Cardiac muscle cell (in vitro differentiated cells and primary cell): ENCODE measurements around the gene RNH1. TPM values are rescaled to one million over a fixed set of nuclear protein-coding genes. Genes with fewer than 3 reads are reported as not detected.

ENCODE experiments used
- DNase-seq, 2 donors: peaks; one replicate each; pipeline versions ENCODE4 v3.0.0 to v3.0.0-alpha.2; 2010 to 2017; ENCODE audit warnings: low read depth in 1 of 2, low spot score in 1 of 2
- H3K27ac ChIP-seq: fragments of 200-600 bp; sonication (generic); 2 replicates; pipeline ENCODE4 v1.5.1; 2016
- H3K27me3 ChIP-seq: fragments of 200-600 bp; sonication (generic); 2 replicates; pipeline ENCODE4 v1.6.0; 2016; ENCODE audit warnings: control low read depth
- H3K36me3 ChIP-seq: fragments of 200-600 bp; sonication (generic); 2 replicates; pipeline ENCODE4 v1.5.1; 2016; ENCODE audit warnings: control low read depth
- H3K4me1 ChIP-seq: fragments of 200-600 bp; sonication (generic); 2 replicates; pipeline ENCODE4 v1.8.1; 2017; ENCODE audit warnings: low read depth, mild to moderate bottlenecking, mixed run types
- H3K4me3 ChIP-seq: fragments of 200-600 bp; sonication (generic); 2 replicates; pipeline ENCODE4 v1.5.1; 2016; ENCODE audit warnings: mild to moderate bottlenecking
- H3K9me3 ChIP-seq: fragments of 200-600 bp; sonication (generic); 2 replicates; pipeline ENCODE4 v1.5.1; 2017; ENCODE audit warnings: low read depth, mild to moderate bottlenecking, control low read depth
- CTCF ChIP-seq: IDR thresholded peaks from 2 replicates; pipeline ENCODE4 v1.5.1; 2012; ENCODE audit warnings: low read depth, mild to moderate bottlenecking, low read length
- polyA plus RNA-seq: library from polyadenylated mRNA; unstranded; fragments of >200 nt; fragmentation: Nextera tagmentation; extraction: Ambion mirVana; gene quantifications from 2 replicates; pipeline ENCODE4 v1.2.1, GENCODE V29; 2016
- total RNA-seq: library from RNA; depleted of rRNA; stranded (reverse); fragments of >200 nt; gene quantifications from 2 replicates; pipeline ENCODE4 v1.2.3, GENCODE V29; 2016

The RNH1 gene
- 149 and 186 TPM in 2 replicates for total RNA-seq
- 157 and 176 TPM in 2 replicates for polyA plus RNA-seq

GRCh38 chr11:506995-507726 lies at the start of gene RNH1:
TSS of gene RNH1 (minus strand) at chr11:507242. CDS start at chr11:502162, 5,080 bp downstream.
- Histone ChIP-seq H3K4me1 (peaks cover 5% of the 10 kb centered on the region), H3K9me3 (no peaks in the 10 kb centered on the region), H3K27ac (peak within 1 kb of the TSS; percentile 100), H3K36me3 (no peaks in the 10 kb centered on the region), H3K4me3 (peak within 1 kb of the TSS; percentile 71), H3K27me3 (no peaks in the 10 kb centered on the region)
- no peak for TF ChIP-seq CTCF
- DNase-seq: peak; percentile 98

DNA sequence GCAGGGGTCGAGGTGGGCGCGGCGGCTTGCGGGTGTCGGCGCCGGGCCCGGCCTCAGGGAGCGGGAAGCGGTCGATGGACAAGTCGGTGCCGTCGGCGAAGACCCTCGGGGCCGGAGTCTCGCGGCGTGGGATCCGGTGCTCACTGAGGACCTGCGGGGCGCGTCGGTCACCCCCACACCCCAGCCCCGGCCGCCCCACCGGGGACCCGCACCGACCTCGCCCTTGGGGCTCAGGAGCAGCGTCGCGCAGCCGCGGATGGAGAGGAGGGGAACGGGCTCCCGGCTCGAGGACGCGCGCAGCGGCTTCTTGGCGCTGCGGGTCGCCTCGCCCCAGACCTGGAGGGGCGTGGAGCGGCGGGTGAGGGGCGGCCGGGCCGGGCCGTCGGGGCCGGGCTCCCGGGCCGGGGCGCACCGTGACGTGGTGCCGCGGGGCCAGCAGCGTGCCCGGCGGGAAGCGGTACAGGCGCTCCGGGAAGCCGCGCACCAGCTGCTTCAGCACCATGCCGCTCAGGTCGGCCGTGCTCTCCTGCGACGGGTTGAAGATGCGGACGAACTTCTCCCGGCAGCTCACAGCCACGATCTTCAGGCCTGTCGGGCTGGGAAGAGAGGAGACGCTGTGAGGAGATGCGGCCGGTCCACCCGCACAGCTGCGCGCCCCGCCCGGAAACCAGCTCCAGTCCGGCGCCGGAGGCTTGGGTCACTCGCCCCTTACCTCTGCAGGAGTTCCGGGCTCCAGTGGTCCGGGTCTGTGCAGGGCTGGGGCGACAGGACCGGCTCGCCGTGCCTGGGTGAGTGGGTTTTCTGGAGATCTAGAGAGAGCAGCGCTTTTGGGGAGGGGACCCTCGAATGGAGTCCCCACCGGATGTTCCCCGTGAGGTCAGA lies 49.0 kb upstream of the RNH1 start:
- no peaks in the 10 kb centered on the region for H3K9me3 ChIP-seq
- no peak overlapping the region for H3K27ac ChIP-seq
- no peaks in the 10 kb centered on the region for H3K36me3 ChIP-seq
- peaks cover 39% of the 10 kb centered on the region for H3K27me3 ChIP-seq
- peak in 1 of 2 donors; percentile 49 for DNase-seq
- peak overlapping the region; percentile 33 for H3K4me3 ChIP-seq
- TF ChIP-seq CTCF: no peak
- H3K4me1 ChIP-seq: peaks cover 11% of the 10 kb centered on the region

DNA sequence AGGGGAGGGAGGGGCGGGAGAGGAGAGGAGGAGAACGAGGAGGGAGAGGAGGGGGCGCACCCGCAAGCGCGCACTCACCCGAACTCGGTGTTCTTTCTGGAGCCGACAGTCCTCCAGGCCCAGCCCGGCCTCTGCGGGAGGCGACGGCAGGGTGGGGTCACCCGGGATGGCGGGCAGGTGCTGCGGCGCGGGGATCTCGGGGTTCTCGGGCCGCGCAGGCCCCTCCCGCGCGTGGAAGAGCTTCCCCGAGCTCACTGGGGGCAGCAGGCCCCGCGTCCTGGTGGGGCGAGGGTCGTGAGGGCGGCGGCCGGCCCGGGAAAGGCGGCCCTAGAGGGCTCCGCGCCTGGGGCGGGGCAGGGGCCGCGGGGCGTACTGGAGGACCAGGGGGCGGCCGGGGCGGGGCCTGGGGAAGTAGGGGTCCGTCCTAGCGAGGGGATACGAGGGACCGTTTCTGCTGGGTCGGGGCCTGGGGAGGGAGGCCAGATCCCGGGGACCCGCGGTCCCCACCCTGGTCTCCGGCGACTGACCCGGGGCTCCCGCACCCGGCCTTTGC lies 48.3 kb upstream of the RNH1 start:
- H3K27ac ChIP-seq: no peak overlapping the region
- H3K4me1 ChIP-seq: peaks cover 11% of the 10 kb centered on the region
- no peak for DNase-seq
- H3K4me3 ChIP-seq: peak overlapping the region; percentile 33
- TF ChIP-seq CTCF: no peak
- H3K27me3 ChIP-seq: peaks cover 39% of the 10 kb centered on the region
- H3K36me3 ChIP-seq: no peaks in the 10 kb centered on the region
- no peaks in the 10 kb centered on the region for H3K9me3 ChIP-seq

DNA sequence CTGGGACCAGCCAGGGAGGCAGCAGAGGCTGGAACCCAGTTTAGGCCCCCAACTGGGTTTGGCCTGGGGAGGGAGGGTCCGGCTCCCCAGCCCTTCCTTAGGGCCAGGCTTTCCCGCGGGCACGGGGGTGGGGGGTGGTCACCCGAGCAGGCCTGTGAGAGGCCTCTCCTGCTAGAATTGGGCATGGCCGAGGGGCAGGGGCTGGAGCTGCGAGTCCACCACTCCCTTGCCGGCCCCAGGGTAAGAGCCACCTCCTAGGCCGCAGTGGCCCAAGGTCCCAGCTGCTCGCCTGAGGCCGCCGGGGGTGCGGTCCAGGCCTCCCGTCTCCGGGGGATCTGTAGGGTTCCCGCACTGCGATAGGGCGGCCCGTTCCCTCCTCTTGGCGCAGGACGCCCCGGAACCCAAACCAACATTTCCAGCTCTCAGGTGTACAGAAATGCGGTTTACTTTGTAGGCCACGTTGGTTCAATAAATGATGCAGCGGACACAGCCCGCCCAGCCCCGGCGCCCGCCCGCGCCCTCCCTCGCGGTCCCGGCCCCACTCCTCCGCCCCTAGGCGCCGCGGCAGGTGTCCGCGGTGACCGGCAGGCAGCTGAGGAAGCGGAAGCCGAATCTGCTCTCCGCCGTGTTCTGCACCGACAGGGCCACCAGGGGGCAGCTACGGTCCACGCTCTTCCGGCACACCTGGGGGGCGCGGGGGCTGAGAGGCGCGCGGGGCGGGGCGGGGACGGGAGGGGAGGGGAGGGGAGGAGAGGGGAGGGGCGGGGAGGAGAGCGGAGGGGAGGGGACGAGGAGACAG lies 47.6 kb upstream of the RNH1 start:
- Histone ChIP-seq H3K27ac (no peak overlapping the region), H3K9me3 (no peaks in the 10 kb centered on the region), H3K4me3 (peak overlapping the region; percentile 33), H3K4me1 (peaks cover 7% of the 10 kb centered on the region), H3K27me3 (peaks cover 39% of the 10 kb centered on the region), H3K36me3 (no peaks in the 10 kb centered on the region)
- peak; percentile 45 to 89 for DNase-seq
- peak; percentile 39 for TF ChIP-seq CTCF

GRCh38 chr11:553988-554340 lies 46.9 kb upstream of the RNH1 start:
- no peak overlapping the region for H3K27ac ChIP-seq
- no peak for DNase-seq
- TF ChIP-seq CTCF: no peak
- peaks cover 7% of the 10 kb centered on the region for H3K4me1 ChIP-seq
- H3K36me3 ChIP-seq: no peaks in the 10 kb centered on the region
- peaks cover 39% of the 10 kb centered on the region for H3K27me3 ChIP-seq
- no peak overlapping the region for H3K4me3 ChIP-seq
- H3K9me3 ChIP-seq: no peaks in the 10 kb centered on the region
